ENCODE data around the gene HSPA6.

Gene HSPA6

GRCh38 chr1:161502641-161503393, 21.5 kb upstream of the HSPA6 start:
- no peaks in the 10 kb centered on the region; the same call in 1 of the 2 replicates for H3K9me3 ChIP-seq
- H3K4me1 ChIP-seq, result no peaks in the 10 kb centered on the region
- TF ChIP-seq CTCF (IDR thresholded peaks at IDR 0.05; ENCODE audit: low read depth, low read length), result no peak
- no peak overlapping the region for H3K4me3 ChIP-seq (ENCODE audit: low read depth, low read length)
- H3K36me3 ChIP-seq, result no peaks in the 10 kb centered on the region
- peaks cover 34% of the 10 kb centered on the region for H3K27me3 ChIP-seq
- DNase-seq, result no peak

GRCh38 chr1:161503394-161503748, 21.0 kb upstream of the HSPA6 start:
- no peak for DNase-seq
- peaks cover 29% of the 10 kb centered on the region for H3K27me3 ChIP-seq

GRCh38 chr1:161505686-161506085, 18.7 kb upstream of the HSPA6 start:
- no peaks in the 10 kb centered on the region; the same call in 1 of the 2 replicates for H3K4me1 ChIP-seq
- TF ChIP-seq CTCF (IDR thresholded peaks at IDR 0.05; ENCODE audit: low read depth, low read length), result no peak
- H3K36me3 ChIP-seq, result no peaks in the 10 kb centered on the region
- DNase-seq, result no peak
- no peak overlapping the region for H3K4me3 ChIP-seq (ENCODE audit: low read depth, low read length)
- H3K9me3 ChIP-seq, result no peaks in the 10 kb centered on the region; the same call in 1 of the 2 replicates
- H3K27me3 ChIP-seq, result peaks cover 8% of the 10 kb centered on the region

More at GRCh38 chr1:161503394-161503748, 21.0 kb upstream of the HSPA6 start:
- Histone ChIP-seq H3K4me3 (ENCODE audit: low read depth, low read length) (no peak overlapping the region), H3K36me3 (no peaks in the 10 kb centered on the region), H3K4me1 (no peaks in the 10 kb centered on the region), H3K9me3 (no peaks in the 10 kb centered on the region; the same call in 1 of the 2 replicates)
- TF ChIP-seq CTCF (IDR thresholded peaks at IDR 0.05; ENCODE audit: low read depth, low read length), result no peak

GRCh38 chr1:161506336-161507223, 17.8 kb upstream of the HSPA6 start:
- no peak for DNase-seq
- TF ChIP-seq CTCF (IDR thresholded peaks at IDR 0.05; ENCODE audit: low read depth, low read length), result no peak
- H3K9me3 ChIP-seq, result no peaks in the 10 kb centered on the region; the same call in 1 of the 2 replicates

GRCh38 chr1:161510477-161510876, 13.9 kb upstream of the HSPA6 start:
- no peak for TF ChIP-seq CTCF (IDR thresholded peaks at IDR 0.05; ENCODE audit: low read depth, low read length)
- no peak for DNase-seq
- no peaks in the 10 kb centered on the region; the same call in 1 of the 2 replicates for H3K9me3 ChIP-seq
- H3K4me3 ChIP-seq (ENCODE audit: low read depth, low read length), result no peak overlapping the region
- H3K36me3 ChIP-seq, result no peaks in the 10 kb centered on the region
- H3K27me3 ChIP-seq, result no peaks in the 10 kb centered on the region
- H3K4me1 ChIP-seq, result no peaks in the 10 kb centered on the region; the same call in 1 of the 2 replicates

More at GRCh38 chr1:161506336-161507223, 17.8 kb upstream of the HSPA6 start:
- H3K4me3 ChIP-seq (ENCODE audit: low read depth, low read length), result no peak overlapping the region
- H3K27me3 ChIP-seq, result peaks cover 4% of the 10 kb centered on the region; the same call in 1 of the 2 replicates
- H3K4me1 ChIP-seq, result no peaks in the 10 kb centered on the region; the same call in 1 of the 2 replicates
- H3K36me3 ChIP-seq, result no peaks in the 10 kb centered on the region

Data from BE2C (cell line).